Middle frontal gyrus (tissue), 1 donor: Measurements from ENCODE around the gene TRAF5.
"Not testable (repeated sequence)": the region's sequence is repeated elsewhere in the genome, so short reads cannot be mapped to it uniquely, and the experiment has no call there.

Experiments
- DNase-seq: peaks from one replicate; pipeline ENCODE4 v3.0.0-alpha.2; 2015; ENCODE audit warnings: low spot score; ENCODE audit errors: extremely low spot score

The TRAF5 gene

DNA sequence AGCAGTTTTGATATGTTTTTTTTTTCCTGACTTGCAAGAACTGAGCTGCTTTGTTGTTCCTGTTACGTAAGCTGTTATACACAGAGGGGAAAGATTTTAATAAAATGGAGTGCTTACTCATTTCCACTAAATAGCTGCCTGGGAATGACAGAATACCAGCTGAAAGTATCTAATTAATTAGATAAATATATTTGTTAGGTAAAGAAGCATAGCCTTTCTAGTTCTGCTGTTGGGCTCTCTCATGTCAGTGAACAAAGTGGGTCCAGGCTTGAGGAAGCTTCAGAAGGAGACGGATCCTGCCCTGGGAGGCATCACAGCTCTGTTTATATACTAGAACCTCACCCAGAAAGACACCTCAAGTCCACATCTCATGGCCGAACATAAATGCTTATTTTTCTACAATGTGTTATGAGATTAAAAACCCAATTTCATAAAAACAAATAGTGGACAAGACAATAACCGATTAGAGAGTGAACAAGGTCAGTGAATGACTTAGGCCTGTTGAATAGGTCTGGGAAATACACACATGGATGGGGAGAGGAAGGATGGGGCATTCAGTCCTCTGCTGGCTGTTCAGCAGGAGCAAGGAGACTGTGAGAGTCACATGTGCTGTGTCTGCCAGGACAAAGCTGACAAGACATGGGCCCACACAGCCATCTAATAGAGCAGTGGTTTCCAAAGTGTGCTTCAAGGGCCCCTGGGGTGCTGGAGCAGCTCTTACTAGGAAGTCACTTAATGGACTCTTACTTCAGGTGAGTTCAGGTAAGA is 20.6 kb downstream of the TRAF5 start:
- no peak for DNase-seq

DNA sequence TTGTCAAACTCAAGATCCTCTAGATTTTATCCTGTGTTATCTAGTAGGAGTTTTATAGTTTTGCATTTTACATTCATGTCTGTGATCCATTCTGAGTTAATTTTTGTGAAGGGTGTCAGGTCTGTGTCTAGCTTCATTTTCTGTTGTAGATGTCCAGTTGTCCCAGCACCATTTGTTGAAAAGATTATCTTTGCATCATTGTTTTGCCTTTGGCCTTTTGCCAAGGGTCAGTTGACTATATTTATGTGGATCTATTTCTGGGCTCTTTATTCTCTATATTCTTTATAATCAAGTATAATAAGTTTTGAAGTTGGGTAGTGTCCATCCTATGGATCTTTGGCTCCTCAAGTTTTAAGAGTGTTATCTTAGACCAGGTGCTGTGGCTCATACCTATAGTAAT is 21.9 kb downstream of the TRAF5 start:
- no peak for DNase-seq

DNA sequence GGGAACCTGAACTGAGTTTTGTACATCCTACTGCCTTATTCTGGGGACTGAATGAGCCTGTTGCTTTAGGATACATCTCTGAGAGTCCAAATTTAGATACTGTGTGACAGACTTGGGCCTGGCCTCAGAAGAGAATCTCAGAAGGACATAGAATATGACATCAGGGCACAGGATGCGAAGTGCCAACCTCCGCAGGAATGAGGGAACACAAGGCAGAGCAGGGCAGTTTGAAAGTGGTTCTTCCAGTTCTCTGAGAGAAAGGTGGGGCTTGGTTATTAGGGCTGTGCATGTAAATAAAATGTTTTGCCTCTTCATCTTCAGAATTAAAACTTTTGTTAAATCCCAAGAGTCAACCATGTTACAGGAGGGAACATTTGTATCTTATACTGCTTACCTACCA is 23.1 kb downstream of the TRAF5 start:
- no peak for DNase-seq

DNA sequence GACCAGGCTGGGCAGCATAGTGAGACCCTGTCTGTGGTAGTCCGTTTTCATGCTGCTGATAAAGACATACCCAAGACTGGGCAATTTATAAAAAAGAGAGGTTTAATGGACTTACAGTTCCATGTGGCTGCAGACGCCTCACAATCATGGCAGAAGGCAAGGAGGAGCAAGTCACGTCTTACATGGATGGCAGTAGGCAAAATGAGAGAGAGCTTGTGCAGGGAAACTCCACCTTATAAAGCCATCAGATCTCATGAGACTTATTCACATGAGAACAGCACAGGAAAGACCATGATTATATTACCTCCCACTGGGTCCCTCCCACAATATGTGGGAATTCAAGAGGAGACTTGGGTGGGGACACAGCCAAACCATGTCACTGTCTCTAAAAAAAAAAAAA is 25.4 kb downstream of the TRAF5 start:
- not testable (repeated sequence) for DNase-seq

- DNase-seq, result no peak
Measured at GRCh38 chr1:211352465-211352864, 25.8 kb downstream of the TRAF5 start.

- DNase-seq, result no peak
Measured at GRCh38 chr1:211352985-211353515, 26.4 kb downstream of the TRAF5 start.

DNA sequence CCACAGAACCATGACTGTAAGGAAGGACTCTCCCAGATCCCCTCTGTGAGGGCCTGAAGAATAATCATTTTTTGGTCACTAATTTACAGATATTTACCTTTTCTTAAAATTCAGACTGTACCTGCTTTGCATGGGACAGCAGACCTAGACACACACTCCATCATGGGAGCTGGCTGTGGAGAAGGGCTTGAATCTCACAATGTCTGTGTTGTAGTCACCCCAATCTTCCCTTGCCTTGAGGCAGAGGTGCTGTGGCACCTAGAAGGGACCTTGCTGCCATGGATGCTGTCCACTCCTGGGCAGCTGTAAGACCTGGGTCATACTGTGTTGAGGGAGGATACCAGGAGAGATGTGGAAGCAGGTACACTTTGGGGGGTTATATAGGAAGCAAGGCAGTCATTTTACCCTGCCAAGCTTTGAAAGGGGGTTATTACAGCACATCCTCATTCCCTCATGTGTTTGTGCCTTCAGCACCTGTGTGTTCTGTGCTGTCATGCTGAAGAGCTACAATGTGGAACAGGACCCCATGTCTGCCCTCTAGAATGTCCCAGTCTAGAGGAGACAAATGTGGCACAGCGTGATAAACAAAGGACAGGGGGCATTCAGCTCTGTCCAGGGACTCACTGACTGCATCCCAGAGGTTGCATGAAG is 27.1 kb downstream of the TRAF5 start:
- DNase-seq, result no peak

GRCh38 chr1:211355873-211356272 is 29.2 kb downstream of the TRAF5 start:
- DNase-seq, result no peak

DNA sequence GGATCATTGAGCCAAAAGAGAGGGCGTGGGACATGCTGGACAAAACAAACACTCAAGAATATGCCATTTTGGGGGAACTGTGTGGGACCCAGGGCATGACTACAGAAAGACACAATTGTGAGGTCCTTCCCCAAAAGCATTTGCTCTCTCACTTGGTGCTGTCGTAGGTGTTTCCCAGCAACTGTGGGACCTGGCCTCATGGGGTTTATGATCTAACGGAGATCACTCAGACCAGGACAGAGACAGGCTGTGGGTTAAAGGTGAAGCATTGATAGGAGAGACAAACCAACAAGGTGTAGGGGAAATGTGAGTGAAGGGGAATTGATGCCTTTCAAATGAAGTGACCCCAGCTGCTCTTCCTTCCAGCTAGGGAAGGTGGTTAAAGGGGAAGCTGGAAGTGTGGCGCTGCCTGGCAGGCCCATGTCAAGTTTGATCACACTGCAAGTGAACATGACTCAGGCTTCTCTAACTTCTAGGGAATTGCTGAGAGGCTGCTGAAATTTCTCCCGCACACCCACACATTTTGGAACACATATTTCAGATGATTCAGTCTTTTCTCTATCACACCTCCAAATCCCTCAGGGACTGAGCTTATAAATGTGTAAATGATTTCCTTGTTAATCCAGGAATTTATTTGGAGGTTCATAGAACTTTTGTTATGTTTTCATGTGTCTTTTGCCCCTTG is 30.2 kb downstream of the TRAF5 start:
- no peak for DNase-seq

DNA sequence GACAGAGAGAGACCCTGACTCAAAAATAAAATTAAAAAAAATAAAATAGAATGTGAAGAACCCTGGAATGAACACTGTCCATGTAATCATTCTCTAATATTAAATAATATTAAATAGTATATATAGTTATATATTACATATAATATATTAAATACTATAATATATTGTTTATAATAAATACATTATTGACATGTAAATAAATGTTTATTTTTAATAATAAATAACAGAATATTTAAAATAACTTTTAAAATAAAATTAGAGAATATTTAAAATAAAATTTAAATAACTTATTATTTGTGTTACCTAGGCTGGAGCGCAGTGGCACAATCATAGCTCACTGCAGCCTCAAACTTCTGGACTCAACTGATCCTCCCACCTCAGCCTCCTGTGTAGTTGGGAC is 32.1 kb downstream of the TRAF5 start:
- DNase-seq, result no peak

- no peak for DNase-seq
Measured at GRCh38 chr1:211359876-211360275, 33.2 kb downstream of the TRAF5 start.

DNA sequence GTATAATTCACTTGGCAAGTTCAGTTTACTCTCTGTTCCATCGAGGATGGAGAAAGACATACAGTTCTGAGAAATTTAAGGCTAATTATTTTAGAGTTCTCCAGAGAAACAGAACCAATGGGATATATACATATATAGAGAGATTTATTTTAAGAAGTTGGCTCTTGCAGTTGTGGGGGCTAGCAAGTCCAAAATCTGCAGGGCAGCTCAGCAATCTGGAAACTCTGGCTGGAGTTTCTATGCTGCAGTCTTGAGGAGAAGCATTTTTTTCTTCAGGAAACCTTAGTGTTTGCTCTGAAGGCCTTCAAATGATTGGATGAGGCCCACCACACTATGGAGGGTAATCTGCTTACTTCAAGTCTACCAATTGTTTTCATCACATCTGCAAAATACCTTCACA is 34.6 kb downstream of the TRAF5 start:
- peak; percentile 7 for DNase-seq

- no peak for DNase-seq
Measured at GRCh38 chr1:211369640-211370039, 43.0 kb downstream of the TRAF5 start.

- DNase-seq, result no peak
Measured at GRCh38 chr1:211370669-211371068, 44.0 kb downstream of the TRAF5 start.

- no peak for DNase-seq
Measured at GRCh38 chr1:211371406-211372105, 44.9 kb downstream of the TRAF5 start.

- no peak for DNase-seq
Measured at GRCh38 chr1:211372463-211372862, 45.8 kb downstream of the TRAF5 start.

DNA sequence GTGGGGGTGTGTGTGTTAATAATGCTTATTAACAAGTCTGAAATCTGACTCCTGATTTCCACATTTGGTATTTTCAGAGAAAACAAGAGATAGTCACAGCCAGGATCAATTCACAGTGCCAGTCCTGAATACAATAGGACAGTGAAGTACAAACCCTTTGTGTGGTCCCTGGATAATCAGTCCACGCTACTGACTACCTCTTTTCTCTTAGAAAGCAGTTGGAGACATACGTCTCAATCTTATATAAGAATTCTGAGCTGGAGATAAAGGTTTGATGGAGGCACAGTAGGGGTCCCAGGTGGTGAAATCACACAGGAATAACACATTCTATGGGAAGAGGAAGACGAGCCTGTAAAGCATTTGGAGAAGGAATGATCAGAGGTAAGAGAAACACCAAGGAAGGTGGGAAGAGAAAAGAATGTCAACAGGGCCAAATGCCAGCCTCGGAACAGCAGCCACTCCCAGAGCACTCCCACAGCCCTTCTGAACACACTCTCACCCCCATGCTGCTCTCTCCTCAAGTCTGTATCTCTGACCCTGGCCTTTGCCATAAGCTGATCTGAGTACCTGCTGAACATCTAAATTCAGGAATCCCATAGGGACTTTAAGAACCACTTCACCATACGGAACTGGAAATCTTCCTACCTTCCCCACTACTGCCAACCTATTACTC is 48.6 kb downstream of the TRAF5 start:
- DNase-seq, result no peak

DNA sequence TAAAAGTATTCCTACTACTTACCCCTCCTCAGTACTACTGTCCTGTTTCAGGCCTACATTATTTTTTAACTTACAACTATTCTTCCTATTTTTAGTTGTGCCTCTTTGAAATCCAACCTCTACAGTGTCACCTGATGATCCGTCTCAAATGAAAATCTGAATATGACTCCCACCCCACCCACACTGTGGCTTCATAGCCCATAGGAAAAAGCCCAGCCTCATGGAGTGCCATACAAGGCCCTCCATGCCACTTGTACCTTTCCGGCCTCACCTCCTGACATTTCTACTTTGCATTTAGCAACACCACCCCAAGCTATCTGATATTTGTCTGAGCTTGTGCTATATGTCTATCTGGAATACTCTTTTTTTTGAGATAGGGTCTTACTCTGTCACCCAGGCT is 49.3 kb downstream of the TRAF5 start:
- DNase-seq, result no peak

DNA sequence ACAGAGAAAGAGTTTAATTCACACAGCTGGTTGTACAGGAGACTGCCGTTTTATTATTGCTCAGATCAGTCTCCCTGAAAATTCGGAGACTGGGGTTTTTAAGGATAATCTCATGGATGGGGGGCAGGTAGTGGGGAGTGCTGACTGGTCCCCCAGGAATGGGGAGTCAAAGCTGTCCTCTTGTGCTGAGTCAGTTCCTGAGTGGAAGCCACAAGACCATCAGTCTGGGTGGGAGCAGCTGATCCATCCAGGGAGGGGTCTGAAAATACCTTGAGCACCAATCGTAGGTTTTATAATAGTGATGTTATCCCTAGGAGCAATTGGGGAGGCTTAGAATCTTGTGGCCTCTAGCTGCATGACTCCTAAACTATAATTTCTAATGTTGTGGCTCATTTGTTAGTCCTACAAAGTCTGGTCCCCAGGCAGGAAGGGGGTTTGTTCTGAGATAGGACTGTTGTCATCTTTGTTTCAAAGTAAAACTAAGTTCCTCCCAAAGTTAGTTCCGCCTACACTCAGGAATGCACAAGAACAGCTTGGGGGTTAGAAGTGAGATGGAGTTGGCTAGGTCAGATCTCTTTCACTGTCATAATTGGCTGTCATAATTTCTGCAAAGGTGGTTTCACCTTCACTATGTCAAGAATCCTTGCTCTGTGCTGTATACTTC is 50.3 kb downstream of the TRAF5 start:
- DNase-seq, result no peak
